Measurements from ENCODE around the gene DGUOK. TPM values are rescaled to one million over a fixed set of nuclear protein-coding genes. Genes with fewer than 3 reads are reported as not detected.

The DGUOK gene
- total RNA-seq, 1 donor from 2014 or later = 44.9 TPM

- peak; percentile 40 for DNase-seq
These were observed 26.1 kb downstream of the DGUOK start for GRCh38 chr2:73952499-73953446.

- no peak for DNase-seq
These were observed 29.7 kb downstream of the DGUOK start for GRCh38 chr2:73956218-73956865.

GRCh38 chr2:73961274-73961673, 34.6 kb downstream of the DGUOK start:
- no peak for DNase-seq

- no peak for DNase-seq
These were observed 35.3 kb downstream of the DGUOK start for GRCh38 chr2:73961823-73962615.

DNA sequence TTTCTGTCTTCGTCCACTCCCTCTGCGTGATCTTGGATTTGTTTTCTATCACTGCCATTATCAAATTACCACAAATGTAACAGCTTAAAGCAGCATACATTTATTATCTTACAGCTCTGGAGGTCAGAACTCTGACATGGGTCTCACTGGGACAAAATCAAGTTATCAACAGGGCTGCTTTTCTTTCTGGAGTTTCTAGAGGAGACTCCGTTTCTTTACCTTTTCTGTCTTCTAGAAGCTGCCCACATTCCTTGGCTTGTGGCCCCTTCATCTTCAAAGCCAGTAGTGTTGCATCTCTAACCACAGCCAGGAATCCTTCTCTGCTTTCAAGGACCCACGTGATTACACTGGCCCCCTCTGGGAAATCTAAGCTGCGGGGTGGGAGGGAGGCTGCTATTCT, 36.1 kb downstream of the DGUOK start:
- DNase-seq = no peak

DNA sequence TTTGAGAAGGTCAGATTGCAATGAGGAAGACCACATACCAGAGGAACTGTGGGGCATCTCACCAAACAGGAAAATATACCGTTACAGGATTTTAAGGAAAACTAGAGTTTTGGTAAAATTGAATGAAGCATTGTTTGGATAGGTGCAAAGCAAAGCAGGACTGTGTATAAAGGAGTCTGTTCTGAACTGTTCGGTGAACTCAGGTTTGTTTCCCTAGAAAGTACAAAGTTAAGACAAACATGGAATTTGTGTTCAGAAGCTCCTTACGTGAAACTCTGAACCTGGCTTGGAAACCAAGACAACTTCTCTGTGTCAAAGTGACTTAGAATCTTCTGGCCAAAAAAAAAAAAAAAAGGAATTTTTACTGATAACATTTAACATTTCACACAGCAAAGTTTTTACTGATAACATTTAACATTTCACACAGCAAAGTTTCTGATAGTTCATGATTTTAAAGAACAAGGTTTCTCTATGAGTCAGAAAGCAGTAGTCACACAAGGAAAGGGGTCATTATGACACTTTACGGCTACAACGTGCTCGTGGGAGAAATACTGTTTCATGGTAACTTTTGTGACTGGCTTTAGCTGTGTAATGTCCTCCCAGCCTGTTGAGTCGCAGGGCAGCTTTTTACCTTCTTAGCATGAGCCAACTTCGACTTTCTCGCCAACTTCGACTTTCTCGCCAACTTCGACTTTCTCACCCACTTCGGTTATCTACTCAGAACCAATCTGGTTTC, 36.9 kb downstream of the DGUOK start:
- DNase-seq = no peak

DNA sequence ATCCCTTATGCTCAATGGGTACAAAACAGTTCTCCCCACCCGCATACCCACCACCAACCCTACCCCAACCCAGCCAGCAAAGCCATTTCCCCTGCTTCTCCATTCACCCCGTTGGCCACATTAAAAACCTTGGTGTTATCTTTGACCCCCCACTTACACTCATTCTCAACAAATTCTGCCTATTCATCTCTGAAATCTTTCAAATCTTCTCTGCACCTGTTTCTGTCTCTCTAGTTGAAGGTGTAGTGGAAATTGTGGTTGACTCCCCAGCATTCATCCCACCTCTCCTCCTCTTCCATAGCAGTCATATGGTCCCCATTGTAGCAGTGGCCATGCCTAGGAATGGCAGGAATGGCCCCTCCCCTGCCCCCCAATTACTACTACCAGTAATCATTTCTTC, 37.5 kb downstream of the DGUOK start:
- DNase-seq = no peak

DNA sequence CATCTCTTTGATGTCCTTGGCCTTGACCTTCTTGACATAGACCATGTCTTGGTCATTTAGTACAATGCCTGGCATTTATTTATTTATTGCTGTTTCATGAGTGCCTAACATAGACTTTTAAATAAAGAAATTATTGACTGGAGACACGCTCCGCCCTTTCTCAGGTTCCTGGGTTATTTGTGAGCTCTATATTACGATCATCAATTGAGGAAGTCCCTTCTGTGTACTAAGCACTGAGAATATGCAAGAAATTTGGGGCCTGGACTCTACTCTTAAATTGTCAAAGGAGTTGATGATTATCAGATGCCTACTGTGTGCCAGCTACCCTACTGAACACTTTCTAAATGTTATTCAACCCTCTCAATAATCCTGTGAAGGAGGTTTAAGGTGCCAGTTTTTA, 38.4 kb downstream of the DGUOK start:
- no peak for DNase-seq

GRCh38 chr2:73968357-73968937, 41.8 kb downstream of the DGUOK start:
- no peak for DNase-seq

GRCh38 chr2:73969356-73969755, 42.7 kb downstream of the DGUOK start:
- no peak for DNase-seq

GRCh38 chr2:73970141-73970803, 43.6 kb downstream of the DGUOK start:
- DNase-seq = no peak

DNA sequence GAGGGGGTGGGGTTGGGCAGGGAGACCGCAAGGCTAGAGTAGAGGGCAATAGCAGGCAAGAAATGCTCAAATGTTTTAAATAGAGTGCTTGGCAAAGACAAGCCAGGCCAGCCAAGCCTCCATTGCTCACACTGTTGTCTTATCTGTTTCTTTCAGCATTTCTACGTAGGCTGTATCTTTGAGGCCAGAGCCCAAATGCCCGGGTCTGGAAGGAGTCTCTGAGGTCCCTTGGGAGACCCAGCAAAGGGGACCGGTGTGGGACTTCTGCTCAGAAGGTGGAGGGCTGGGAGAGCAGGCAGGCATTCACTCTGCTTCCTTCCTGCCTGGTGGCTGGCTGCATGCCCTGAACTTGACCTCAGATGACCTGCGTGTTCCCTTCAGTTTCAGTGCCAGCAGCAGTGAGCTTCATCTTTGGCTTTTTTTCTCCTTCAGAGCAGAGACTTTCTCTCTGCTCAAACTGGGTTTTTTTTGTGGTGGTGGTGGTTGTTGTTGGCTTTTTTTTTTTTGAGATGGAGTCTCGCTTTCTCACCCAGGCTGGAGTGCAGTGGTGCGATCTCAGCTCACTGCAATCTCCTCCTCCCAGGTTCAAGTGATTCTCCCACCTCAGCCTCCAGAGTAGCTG, 44.3 kb downstream of the DGUOK start:
- DNase-seq = peak; percentile 65

DNA sequence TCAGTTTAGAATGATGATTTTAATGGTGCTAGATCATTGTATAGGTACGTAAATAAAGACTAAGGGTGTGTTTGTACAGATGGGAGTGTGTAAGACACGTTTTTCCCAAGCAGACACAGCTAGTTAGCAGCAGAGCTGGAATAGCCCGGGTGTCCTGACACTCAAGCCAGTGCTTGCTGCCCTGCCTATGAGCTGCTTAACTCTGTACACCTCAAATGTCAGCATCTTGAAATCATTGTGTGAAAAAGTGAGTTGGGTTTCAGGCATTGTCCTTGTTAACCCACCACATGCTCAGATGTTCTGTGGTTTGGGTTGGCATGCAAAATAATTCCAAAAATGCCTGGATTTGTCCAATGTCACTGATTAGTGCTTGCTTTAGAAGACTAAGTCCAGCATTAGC, 45.0 kb downstream of the DGUOK start:
- DNase-seq = no peak

DNA sequence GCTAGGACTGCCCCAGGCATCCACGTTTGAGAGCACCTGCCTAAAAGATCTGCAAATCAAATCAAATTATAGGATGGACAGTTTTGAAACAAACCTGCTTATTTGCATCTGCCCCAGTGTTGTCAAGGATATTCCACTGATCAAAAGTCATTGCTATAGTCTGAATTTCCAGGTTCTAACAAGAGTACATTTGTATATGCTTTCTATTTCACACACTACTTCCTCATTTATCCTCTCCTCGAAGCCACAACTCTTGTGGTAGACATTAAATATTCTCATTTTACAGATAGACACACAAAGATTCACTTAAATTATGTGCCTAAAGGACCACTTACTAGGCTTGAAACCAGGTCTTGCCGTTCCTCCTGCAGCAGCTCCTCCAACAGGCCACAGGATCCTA, 46.2 kb downstream of the DGUOK start:
- DNase-seq = no peak

DNA sequence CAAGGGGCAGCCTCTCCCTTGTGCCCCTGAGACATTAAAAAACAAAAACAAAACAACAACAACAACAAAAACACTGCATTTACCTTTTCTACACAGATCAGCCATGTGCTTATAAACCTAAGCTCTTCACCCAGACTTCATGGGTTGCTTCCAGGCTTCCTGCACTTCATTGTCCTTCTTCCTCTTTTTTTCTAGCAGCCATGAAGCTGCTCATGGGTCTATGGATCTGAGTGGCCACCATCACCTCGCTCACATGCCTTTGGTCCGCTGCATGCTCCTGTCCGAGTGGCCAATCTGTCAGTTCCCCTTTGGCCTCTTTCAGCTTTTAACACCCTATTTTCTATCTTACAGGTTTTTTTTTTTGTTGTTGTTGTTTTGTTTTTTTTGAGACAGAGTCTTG, 49.1 kb downstream of the DGUOK start:
- no peak for DNase-seq

- no peak for DNase-seq
These were observed 50.1 kb downstream of the DGUOK start for GRCh38 chr2:73976803-73977202.

DNA sequence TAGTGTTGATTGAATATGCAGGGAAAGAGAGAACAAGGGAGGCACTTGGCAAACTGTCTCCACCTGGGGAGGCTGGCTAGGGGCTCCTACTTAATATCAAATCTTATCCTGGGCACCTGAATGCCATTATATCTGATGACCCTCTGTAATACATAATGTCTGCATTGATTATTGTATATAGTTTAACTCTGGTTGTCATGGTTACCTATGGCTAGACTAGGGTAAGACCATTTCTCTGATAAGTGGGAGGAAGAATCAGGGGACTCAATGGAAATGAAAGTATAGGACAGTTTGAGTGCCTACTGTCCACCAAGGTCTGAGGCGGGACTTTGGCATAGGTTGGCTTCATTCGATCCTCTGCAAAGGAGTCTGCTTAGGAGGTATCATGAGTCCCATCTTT, 50.8 kb downstream of the DGUOK start:
- no peak for DNase-seq

DNA sequence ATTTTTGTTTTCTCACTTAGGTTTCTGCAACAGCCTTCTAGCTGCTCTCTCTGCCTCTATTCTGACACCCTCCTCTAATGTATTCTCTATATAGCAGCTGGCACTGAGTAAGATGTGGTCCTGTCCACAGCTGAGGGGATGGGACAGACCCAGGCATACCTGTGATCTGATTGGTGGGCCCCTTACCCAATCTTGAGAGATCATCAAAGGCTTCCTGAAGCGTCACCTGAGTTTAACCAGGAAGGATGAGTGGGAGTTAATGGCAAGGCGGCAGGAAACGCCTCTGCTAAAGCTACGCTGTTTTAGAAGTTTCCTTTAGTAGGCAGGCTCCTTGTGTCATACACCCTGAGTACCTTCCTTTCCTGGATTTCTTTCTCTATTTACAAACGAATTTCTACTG, 52.3 kb downstream of the DGUOK start:
- peak; percentile 53 for DNase-seq

DNA sequence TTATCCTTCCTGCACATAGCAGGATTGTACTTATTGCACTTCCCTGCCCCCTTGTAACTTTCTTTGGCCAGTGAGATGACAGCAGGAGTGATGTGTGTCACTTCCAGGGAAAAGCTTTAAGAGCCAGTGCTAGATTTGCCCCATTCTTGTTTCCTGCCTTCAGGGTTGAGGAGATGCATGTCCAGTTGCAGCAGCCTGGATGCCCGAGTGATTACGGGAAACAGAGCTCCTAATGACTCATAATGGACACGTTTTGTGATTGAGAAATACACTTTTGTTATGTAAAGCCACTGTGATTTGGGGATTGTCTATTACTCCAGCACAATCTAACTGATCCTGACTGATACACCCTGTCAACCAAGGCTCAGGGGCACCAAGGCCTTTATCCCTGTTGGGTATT, 53.0 kb downstream of the DGUOK start:
- peak; percentile 83 for DNase-seq

DNA sequence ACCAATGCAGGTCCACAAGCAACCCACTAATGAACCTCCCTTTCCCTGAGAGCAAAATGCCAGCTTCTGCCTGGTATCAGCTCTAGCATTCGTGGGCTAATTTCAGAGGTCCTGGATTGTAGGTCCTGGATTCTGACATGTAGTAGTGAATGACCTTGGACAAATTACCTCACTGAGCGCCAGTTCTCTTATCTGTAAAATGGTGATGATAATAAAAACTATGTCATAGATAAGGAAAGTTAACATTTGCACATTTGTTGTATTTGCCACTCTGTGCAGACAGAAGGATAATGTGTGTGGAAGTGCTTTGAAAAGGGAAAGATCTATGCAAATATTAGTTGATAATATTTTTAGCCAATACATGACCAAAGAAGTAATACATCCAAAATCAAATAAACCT, 53.9 kb downstream of the DGUOK start:
- DNase-seq = no peak

All from dermis blood vessel endothelial cell (primary cell).